Measurements from ENCODE around the gene COL6A5. TPM values are rescaled to one million over a fixed set of nuclear protein-coding genes. Genes with fewer than 3 reads are reported as not detected.

COL6A5 gene
- total RNA-seq, 1 donor from 2014 or later = not detected

DNA sequence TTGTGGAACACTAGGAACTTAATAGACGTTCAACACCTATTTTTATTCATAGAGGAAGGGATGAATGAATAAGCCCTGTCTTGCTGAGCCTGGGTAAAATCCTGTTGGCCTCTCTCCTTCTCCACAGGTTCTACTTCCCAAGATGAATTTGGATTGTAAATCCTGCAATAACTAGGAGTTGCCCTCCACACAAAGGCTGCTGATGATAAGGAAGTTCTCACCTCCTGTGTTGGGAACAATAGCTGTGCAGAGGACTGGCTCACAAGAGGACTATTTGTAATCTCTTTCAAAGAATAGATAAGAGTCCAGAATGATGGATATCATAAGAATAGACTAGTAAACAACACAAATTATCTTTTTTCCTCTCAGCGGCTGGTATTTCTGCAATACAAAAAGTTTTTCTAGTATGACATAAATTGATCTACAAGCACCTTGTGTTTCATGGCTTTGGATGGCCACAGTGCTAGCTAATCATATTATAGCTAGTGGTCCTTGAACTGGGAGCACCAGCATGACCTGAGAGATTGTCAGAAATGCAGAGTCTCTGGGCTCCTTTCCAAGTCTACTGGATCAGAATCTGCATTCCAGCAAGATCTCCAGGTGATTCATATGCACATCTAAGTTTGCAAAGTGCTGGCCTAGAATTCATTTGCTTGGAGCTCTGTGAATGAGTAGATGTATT lies 143.4 kb downstream of the COL6A5 start:
- DNase-seq = no peak
- intact Hi-C loops (cut with DNase I) = no loop called here
- no peak for ATAC-seq (ENCODE audit: poor library complexity)

DNA sequence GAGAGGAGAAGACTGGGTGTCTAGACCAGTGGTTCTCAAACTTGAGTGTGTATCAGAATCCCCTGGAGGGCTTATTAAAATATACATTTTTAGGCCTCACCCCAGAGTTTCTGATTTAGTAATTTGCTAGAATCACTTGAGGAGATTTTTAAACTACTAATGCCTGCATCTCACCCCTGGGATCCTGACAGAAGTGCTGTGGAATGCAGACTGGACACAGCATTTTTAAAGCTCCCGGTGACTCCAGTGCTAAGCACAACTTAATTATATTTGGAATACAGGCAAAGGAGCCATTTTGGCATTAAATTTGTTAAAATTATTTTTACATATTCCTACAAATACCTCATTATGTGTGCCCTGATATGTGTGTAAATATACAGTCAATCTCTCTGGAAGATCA lies 144.8 kb downstream of the COL6A5 start:
- ATAC-seq (ENCODE audit: poor library complexity) (no peak), DNase-seq (no peak)

DNA sequence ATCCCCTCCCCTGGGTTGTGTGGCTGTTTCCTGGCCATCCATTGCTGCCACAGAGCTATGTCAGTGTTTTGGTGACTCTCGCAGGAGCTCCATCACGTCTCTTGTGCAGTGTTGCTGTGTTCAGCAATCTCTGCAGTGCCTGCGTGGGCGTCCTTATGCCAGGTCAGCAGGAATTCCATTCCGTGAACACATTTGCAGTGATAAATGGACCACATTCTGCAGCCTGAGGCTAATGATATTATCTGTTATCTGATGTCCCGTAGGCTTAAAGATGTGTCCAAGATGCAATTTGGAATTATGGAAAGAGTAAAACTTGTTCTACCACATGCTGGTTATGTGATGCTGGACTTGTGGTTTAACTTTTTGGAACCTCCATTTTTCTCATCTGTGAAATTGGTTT lies 146.0 kb downstream of the COL6A5 start:
- intact Hi-C loops (cut with DNase I) = no loop called here
- ATAC-seq (ENCODE audit: poor library complexity) = no peak
- DNase-seq = no peak

More for the DNA sequence above, 144.8 kb downstream of the COL6A5 start:
- intact Hi-C loops (cut with DNase I) = no loop called here

DNA sequence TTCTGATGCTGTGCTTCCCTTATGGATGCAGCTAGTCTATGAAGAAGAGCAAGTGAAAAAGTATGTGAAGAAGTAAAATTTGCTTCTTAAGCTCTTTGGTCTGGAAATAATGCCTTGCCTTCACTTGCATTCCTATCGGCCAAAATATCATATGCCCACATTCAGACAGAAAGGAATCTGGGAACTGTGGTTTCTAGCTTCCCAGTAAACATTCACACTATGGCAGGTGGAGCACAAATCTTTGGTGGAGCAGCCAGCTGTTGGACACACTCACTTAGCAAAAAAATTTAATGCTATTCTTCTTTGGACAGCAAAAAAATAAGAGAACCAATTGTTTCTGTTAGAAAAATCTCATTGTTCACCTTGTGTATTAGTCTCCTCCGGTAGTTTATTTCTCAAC lies 159.2 kb downstream of the COL6A5 start:
- intact Hi-C loops (cut with DNase I) = no loop called here
- DNase-seq = no peak
- ATAC-seq (ENCODE audit: poor library complexity) = no peak

DNA sequence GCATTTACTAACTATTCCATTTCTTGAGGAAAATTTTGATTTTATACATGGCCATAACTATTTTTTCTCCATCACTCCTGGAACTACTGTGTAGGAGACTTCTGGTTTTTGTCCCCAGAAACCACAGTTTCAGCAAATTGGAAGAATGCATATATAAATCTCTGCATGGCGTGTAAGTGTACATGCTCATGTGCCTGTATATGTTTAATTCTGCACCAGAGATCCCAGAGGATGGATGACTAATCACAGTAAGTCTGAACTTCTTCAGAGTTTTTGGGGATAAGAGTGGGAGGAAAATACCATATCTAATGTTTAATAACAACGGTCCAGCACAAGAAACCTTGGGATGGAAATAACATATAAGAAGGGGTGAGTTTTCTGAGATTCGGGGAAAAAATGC lies 160.6 kb downstream of the COL6A5 start:
- DNase-seq (no peak), ATAC-seq (ENCODE audit: poor library complexity) (no peak)
- intact Hi-C loops (cut with DNase I) = no loop called here

DNA sequence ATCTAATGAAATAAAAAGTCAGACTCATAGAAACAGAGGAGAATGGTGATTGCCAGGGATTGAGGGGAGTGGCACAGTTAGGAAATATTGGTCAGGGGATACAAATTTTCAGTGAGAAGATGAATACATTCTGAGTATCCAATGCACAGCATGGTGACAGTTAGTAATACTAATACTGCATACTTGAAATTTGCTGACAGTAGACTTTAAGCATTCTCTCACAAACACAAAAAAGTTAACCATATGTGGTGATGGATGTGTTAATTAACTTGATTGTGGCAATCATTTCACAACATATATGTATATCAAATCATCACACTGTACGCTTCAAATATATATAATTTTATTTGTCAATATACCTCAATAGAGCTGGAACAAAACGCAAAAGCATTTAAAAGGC lies 162.3 kb downstream of the COL6A5 start:
- intact Hi-C loops (cut with DNase I) = no loop called here
- ATAC-seq (ENCODE audit: poor library complexity) = no peak
- no peak for DNase-seq

DNA sequence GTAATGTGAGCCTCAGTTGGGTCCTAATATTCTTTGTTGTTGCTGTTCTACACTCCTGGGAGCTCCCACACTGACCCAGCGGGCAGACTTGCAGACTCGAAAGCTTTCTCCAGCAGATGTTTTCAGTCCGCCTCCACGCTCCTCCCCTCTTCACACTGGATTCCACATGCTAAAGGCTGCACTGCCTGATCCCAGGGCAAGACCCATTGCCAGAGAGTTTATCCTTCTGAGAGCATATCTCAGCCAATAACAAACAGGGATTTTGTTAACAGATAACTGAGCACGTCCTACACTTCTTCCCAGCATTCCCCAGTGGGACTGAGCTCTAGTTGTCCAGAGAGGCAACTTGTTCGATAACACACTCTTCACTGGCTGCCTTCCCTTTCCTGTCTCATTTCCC lies 163.5 kb downstream of the COL6A5 start:
- peak; percentile 78 for DNase-seq
- peak; percentile 94 for ATAC-seq (ENCODE audit: poor library complexity)
- intact Hi-C loops (cut with DNase I) = no loop called here

DNA sequence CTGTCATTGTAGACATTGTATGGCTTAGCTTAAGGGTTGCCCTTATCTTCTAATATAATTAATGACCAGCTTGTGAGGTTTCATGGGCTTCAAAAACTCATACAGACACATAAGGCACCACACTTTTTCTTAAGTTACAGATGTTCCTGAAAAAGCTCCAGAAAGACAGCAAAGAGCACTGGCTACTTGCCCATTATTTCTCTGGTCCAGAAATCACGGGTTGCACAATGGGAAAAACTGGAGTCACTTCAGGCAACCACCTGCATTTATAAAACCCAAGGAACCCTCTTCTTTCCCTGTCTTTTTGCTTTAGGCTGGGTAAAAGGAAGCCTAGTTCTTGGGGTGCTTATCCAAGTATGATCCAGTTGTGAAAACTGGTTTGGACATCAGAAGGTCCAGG lies 169.2 kb downstream of the COL6A5 start:
- intact Hi-C loops (cut with DNase I) = no loop called here
- DNase-seq = no peak
- peak; percentile 42 for ATAC-seq (ENCODE audit: poor library complexity)

DNA sequence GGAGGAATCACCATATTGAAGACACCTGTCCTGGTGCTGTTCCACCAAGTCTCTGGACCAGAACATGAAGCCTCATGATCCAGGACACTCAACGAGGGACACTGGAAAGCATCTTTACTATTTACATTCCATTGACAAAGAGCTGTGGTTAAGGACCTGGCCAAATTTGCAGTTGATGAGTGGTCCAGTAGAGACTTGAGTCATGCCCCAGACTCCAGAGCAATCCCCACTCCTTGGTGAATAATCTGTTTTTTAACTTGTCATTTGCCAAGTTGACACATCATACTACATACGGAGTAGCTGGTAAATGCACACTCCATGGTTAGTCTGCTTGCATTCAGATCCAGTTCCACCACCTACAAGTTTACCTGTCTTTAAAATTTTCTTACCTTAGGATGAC lies 170.3 kb downstream of the COL6A5 start:
- ATAC-seq (ENCODE audit: poor library complexity) = no peak
- intact Hi-C loops (cut with DNase I) = no loop called here
- no peak for DNase-seq

DNA sequence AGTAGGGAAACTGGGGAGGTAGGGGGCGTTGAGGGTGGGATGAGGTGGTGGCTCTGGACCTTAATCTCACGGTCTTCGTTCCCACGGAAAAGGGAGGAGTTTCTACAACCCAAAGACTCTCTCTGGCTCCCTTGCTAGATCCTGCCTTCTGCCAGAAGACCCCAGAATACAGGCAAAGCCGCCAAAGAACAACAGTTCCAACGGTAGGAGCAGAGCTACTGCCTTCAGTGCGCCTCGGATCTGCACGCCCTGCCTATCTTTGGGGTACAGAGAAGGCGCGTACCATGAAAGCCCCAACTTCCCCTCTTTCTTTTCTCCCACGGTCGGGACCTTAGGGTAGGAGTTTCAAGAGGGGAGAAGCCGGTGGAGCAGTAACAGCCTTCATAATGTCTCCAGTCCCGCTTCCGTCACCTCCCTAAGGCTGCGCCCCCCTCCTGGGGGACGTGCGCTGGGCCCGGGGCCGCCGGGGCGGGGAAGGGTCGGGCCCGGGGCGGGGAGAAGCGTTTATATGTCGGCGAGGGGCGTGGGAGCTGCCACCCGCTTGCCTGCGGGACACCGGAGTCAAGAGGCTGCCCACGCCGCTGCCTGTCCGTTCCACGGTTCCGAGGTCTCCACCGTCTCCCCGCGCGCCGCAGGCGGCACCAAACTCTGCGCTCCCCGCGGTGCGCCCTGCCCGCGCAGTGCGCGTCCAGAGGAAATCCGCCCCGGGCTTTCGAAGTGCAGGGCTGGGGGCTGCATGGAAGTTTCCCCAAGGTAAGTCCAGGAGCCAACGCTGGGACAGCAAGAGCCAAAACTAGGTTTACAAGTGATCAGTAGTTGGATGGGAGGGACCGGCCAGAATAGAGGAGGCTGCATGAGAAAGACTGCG lies 171.4 kb downstream of the COL6A5 start, which contains the start of gene COL6A6:
COL6A6 (plus strand) TSS at position 533 of the 868 bp plus-strand sequence. CDS start 43,188 bp downstream, outside the sequence.
- DNase-seq (peak; percentile 39), ATAC-seq (ENCODE audit: poor library complexity) (peak; percentile 68)
- intact Hi-C loops (cut with DNase I) = no loop called here

DNA sequence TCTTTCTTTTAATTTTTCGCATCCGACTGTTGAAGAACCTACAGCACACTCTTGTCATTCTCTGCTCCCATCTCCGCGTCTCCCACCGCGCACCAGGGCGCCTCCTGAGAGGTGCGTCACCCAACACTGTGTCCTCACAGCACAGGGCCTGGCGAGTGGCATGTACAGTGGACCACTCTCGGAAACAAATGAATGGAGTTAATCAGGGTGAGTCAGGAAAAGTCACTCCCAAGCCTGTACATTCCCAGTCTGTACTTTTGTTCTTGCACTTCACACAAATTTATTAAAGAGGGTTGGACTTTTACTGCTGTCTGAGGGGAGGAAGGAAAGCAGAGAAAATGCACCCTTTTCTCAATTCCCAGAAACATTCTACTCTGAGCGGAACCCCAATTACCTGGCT lies 172.1 kb downstream of the COL6A5 start:
- intact Hi-C loops (cut with DNase I) = no loop called here
- ATAC-seq (ENCODE audit: poor library complexity) = peak; percentile 64
- peak; percentile 47 for DNase-seq

DNA sequence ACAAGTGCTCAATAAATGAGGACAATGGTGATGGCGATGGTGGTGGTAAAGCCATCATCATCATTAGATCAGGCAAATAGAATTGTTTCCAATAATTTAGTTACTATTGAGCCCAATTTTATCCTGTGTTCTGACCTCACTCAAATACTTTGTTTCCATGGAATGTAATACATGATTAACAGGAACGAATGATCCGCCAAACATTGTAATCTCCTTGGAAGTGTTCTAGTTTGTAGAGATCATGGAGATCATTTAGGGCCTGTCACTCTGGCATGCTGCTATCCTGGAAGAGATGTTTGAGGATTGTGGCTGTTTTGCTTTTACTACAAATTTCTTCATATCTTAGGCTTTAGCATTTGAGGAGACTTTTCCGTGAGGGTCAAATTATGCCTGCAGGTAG lies 174.3 kb downstream of the COL6A5 start:
- intact Hi-C loops (cut with DNase I) = no loop called here
- no peak for ATAC-seq (ENCODE audit: poor library complexity)
- DNase-seq = no peak

DNA sequence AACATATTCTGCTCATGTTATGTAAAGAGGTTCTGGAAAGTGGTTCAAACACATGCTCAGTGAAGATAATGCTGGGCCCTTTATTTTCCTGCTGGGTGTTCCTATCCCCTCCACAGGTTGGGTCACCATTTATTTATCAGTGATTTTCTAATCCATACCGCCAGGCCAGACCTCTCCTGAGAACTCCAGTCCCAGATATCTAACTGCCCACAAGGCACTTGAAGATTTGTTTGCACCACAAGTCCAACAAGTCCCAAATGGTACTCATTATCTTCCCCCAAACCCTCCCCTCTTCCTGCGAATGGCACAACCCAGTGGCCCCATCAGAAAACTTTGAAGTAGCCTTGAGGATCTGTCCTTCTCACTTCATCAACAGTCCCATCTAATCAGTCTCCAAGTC lies 176.9 kb downstream of the COL6A5 start:
- intact Hi-C loops (cut with DNase I) = no loop called here
- DNase-seq (no peak), ATAC-seq (ENCODE audit: poor library complexity) (no peak)

DNA sequence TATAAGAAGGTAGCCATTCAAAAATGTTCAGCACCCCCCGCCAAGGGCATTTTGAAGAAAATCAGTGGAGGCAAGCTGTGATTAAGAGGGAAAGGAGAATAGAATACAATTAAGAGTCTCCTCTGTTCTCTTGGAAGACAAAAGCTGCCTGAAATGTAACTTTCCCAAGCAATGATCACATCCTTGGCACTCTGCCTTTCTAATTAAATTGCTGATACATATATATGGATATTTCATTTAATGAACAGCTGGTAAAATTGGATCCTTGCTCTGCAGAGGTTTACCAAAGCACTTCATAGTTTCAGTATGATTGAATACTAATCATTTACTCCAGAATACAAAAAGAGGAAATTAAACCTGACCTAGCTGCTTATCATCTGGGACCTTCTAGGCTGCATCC lies 182.0 kb downstream of the COL6A5 start:
- no peak for DNase-seq
- ATAC-seq (ENCODE audit: poor library complexity) = no peak
- intact Hi-C loops (cut with DNase I) = no loop called here

DNA sequence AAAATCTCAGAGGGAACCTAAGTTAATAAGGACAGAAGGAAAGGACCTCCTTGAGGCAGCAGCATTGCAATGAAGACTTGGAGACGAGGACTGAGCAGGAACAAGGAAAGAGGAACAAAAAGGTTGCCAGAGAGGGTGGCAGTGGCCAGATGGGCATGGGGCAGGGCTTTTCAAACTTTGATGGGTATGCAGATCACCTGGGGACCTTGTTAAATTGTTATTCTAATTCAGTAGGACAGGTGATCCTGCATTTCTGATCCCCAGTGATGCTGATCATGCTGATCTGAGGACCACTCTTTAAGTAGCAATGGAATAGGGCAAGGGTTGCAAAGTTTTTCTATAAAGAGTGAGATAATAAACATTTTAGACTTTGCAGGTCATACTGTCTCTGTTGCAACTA lies 182.6 kb downstream of the COL6A5 start:
- intact Hi-C loops (cut with DNase I) = no loop called here
- ATAC-seq (ENCODE audit: poor library complexity) (no peak), DNase-seq (no peak)

DNA sequence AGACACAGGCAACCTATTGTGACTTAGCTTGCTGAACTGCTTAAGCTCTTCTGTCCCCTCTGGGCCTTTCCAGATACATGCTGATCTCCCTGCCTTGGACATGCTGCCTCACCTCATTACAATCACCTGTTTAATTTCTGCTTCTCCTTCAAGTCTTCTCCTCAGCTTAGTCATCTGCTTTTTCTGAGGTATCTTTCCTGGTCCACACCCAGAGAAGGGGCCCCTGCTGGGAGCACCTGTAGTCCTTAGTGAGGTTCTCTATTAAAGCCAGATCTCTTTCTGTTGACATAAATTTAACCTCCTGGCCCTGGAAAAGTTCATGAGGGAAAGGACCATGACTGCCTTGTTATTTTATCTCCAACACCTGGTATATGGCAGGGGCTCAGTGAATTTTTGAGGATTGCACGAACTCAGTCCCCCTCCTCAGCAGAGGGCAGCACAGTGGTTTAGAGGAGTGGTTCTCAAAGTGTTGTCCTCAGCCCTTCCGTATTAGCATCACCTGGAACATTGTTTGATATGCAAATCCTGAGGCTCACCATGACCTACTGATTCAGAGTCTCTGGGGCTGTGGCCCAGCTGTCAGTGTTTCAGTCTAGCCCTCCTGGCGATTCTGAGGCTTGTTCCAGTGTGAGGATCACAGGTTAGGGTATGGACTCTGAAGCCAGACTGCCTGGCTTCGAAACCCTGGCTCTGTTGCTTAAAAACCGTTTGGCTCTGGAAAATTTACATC lies 184.2 kb downstream of the COL6A5 start:
- ATAC-seq (ENCODE audit: poor library complexity) = no peak

DNA sequence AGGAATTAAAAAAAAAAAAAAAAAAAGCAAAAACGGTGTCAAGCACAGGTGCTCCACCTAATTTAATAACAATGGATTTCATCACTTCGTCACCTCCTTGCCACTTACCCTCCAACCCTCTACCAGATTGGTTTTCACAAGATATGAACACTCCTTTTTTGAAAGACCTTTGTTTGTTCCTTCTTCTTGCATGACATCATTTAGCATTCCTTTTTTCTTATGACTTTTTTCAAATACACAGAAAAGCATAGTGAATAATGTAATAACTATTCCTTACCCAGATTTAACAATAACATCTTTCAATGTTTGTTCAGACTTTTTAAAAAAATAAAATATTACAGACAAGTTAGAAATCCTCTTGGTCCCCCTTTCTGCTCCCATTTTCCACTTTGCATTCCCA lies 187.8 kb downstream of the COL6A5 start:
- DNase-seq (no peak), ATAC-seq (ENCODE audit: poor library complexity) (no peak)
- intact Hi-C loops (cut with DNase I) = no loop called here

More for the DNA sequence above, 184.2 kb downstream of the COL6A5 start:
- intact Hi-C loops (cut with DNase I) = no loop called here
- no peak for DNase-seq

All from Right ventricle myocardium superior (tissue), 1 donor.